Subcutaneous adipose tissue (tissue), 4 donors: ENCODE data around the gene ZNF529. TPM values are rescaled to one million over a fixed set of nuclear protein-coding genes. Genes with fewer than 3 reads are reported as not detected.

Source experiments
- total RNA-seq, 4 donors: library from RNA; depleted of rRNA; stranded (reverse); fragments of >200 nt; gene quantifications; one replicate each; pipeline ENCODE4 v1.1.0, GENCODE V29; 2016
- TF ChIP-seq, protein P1 (sequence below): fragments of 450-650 bp; IDR thresholded peaks from one replicate; pipeline ENCODE4 v1.5.1; 2016; ENCODE audit warnings: low read depth, mild to moderate bottlenecking, control low read depth, antibody characterized with exemption, moderate library complexity

ZNF529 gene
- total RNA-seq, 4 donors from 2014 or later: 7.5 to 12.2 (median 9.5) TPM

DNA sequence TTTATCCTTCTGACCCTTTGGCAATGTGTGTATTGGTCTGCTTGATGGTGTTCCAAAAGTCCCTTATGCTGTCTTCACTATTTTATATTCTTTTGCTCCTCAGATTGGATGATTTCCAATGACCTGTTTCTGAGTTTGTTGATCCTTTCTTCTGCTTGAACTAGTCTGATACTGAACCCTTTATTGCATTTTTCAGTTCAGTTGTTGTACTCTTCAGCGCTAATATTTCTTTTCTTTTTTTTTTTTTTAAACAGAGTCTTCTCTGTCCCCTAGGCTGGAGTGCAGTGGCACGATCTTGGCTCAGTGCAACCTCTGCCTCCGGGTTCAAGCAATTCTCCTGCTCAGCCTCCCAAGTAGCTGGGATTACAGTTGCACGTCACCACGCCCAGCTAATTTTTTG, 71.1 kb downstream of the ZNF529 start:
- TF ChIP-seq, protein P1, sequence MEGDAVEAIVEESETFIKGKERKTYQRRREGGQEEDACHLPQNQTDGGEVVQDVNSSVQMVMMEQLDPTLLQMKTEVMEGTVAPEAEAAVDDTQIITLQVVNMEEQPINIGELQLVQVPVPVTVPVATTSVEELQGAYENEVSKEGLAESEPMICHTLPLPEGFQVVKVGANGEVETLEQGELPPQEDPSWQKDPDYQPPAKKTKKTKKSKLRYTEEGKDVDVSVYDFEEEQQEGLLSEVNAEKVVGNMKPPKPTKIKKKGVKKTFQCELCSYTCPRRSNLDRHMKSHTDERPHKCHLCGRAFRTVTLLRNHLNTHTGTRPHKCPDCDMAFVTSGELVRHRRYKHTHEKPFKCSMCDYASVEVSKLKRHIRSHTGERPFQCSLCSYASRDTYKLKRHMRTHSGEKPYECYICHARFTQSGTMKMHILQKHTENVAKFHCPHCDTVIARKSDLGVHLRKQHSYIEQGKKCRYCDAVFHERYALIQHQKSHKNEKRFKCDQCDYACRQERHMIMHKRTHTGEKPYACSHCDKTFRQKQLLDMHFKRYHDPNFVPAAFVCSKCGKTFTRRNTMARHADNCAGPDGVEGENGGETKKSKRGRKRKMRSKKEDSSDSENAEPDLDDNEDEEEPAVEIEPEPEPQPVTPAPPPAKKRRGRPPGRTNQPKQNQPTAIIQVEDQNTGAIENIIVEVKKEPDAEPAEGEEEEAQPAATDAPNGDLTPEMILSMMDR: no peak

DNA sequence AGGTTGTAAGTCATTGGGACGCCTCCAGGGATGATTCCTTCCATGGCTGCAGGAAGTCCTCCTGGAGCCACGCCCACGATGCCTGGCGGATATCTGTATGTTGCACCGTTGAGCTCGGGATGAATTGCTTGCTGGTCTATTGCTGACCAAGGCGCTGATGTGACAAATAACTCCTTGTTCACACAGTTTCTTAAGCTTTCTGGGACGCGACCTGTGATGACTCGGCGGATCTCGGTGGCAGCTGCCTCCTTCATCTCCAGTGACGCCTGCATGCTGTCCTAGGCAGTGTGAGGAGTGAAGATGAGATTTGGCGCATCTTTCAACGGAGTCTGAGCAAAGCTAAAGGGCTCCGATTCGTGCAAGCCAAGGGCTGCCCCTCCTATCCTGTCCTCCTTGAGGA, 76.1 kb downstream of the ZNF529 start:
- TF ChIP-seq, protein P1: no peak

Other genes with a start within 250 kb of the ZNF529 start
- 1 to 10 TPM; 4.9 to 7.3 (median 5.7) TPM for gene ZFP14, start 194.1 kb downstream of the ZNF529 start, total RNA-seq
- gene ZFP82, start 154.6 kb downstream of the ZNF529 start, total RNA-seq: 1 to 10 TPM; 3.5 to 7.0 (median 5.9) TPM
- gene ZNF566, start 83.7 kb downstream of the ZNF529 start, total RNA-seq: 10 to 100 TPM in 3 of 4 donors, 1 to 10 TPM in 1; 9.9 to 22.4 (median 13.8) TPM
- gene ZNF260, start 45.0 kb downstream of the ZNF529 start, total RNA-seq: 10 to 100 TPM in 1 of 4 donors, 1 to 10 TPM in 3; 8.8 to 19.4 (median 9.4) TPM
- gene ZNF382, start 32.0 kb upstream of the ZNF529 start, total RNA-seq: 1 to 10 TPM; 2.8 to 8.6 (median 5.3) TPM
- gene ZNF461, start 93.5 kb upstream of the ZNF529 start, total RNA-seq: 1 to 10 TPM; 5.9 to 8.6 (median 8.1) TPM
- gene ZNF567, start 114.3 kb upstream of the ZNF529 start, total RNA-seq: 10 to 100 TPM in 2 of 4 donors, 1 to 10 TPM in 2; 5.8 to 11.7 (median 9.6) TPM
- 1 to 10 TPM; 1.5 to 3.4 (median 2.3) TPM for gene ZNF850, start 199.5 kb upstream of the ZNF529 start, total RNA-seq